Esophagus squamous epithelium (tissue), 4 donors: Measurements from ENCODE around the gene GRAP.

Source experiments
- CTCF ChIP-seq, 6 experiments: fragments of 450-650 bp in 4 of 6; fragments of 200-600 bp in 2 of 6; sonication (generic) in 2 of 6; IDR thresholded peaks; one replicate each; pipeline ENCODE4 v1.5.1; 2016 to 2019; ENCODE audit warnings: antibody characterized with exemption in 6 of 6, mild to moderate bottlenecking in 4 of 6, moderate library complexity in 4 of 6
- POLR2A ChIP-seq, 4 donors: fragments of 450-650 bp; IDR thresholded peaks; one replicate each; pipeline ENCODE4 v1.6.1; 2017; ENCODE audit warnings: antibody characterized with exemption in 4 of 4, mild to moderate bottlenecking in 4 of 4, moderate library complexity in 3 of 4

- TF ChIP-seq CTCF (IDR thresholded peaks at IDR 0.05), result no peak
- TF ChIP-seq POLR2A (IDR thresholded peaks at IDR 0.05), result no peak
Measured at GRCh38 chr17:19014628-19015215, 32.0 kb downstream of the GRAP start.
